Fibroblast of mammary gland (primary cell): Measurements from ENCODE around the gene TMEM183A.

Source experiments
- DNase-seq: peaks from one replicate; pipeline ENCODE4 v3.0.0-alpha.2; 2010; ENCODE audit warnings: low read depth
- H3K4me3 ChIP-seq: 2 replicates; pipeline ENCODE4 v1.5.1; 2011; ENCODE audit warnings: low read depth, mild to moderate bottlenecking, low read length, moderate library complexity; ENCODE audit not compliant: control insufficient read depth
- TF ChIP-seq, protein P1 (sequence below): conservative IDR thresholded peaks from 2 replicates; pipeline ENCODE4 v1.5.1; 2011; ENCODE audit warnings: low read depth, low read length, inconsistent platforms; ENCODE audit not compliant: control insufficient read depth, insufficient read depth

TMEM183A gene

GRCh38 chr1:203046984-203047630 lies 39.9 kb downstream of the TMEM183A start:
- TF ChIP-seq, protein P1, sequence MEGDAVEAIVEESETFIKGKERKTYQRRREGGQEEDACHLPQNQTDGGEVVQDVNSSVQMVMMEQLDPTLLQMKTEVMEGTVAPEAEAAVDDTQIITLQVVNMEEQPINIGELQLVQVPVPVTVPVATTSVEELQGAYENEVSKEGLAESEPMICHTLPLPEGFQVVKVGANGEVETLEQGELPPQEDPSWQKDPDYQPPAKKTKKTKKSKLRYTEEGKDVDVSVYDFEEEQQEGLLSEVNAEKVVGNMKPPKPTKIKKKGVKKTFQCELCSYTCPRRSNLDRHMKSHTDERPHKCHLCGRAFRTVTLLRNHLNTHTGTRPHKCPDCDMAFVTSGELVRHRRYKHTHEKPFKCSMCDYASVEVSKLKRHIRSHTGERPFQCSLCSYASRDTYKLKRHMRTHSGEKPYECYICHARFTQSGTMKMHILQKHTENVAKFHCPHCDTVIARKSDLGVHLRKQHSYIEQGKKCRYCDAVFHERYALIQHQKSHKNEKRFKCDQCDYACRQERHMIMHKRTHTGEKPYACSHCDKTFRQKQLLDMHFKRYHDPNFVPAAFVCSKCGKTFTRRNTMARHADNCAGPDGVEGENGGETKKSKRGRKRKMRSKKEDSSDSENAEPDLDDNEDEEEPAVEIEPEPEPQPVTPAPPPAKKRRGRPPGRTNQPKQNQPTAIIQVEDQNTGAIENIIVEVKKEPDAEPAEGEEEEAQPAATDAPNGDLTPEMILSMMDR: no peak
- peak; percentile 85 for DNase-seq
- H3K4me3 ChIP-seq: no peak overlapping the region

DNA sequence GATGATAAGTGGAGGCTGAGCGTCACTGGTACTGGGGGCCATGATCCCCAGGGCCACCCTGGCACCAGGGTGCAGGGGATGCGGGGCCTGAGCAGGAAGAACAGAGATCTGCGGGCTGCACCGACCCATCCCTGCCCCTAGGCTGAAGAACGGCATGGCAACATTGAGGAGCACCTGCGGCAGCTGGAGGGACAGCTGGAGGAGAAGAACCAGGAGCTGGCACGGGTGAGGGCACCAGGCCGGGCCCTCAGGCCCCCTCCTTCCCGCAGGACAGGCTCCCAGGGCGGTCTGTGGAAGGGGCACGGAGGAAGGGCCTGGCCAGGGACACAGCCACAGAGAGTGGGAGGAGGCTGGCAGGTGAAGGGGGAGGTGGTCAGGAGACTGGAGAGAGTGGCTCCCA lies 40.9 kb downstream of the TMEM183A start:
- DNase-seq: no peak

GRCh38 chr1:203048555-203049051 lies 41.4 kb downstream of the TMEM183A start:
- TF ChIP-seq, protein P1: no peak
- H3K4me3 ChIP-seq: no peak overlapping the region
- DNase-seq: no peak

More for the DNA sequence above, 40.9 kb downstream of the TMEM183A start:
- H3K4me3 ChIP-seq: no peak overlapping the region
- TF ChIP-seq, protein P1: no peak

GRCh38 chr1:203049077-203049476 lies 41.9 kb downstream of the TMEM183A start:
- TF ChIP-seq, protein P1: no peak
- no peak for DNase-seq
- H3K4me3 ChIP-seq: no peak overlapping the region

GRCh38 chr1:203049576-203050180 lies 42.5 kb downstream of the TMEM183A start:
- TF ChIP-seq, protein P1: no peak
- DNase-seq: no peak
- no peak overlapping the region for H3K4me3 ChIP-seq

GRCh38 chr1:203050826-203051225 lies 43.7 kb downstream of the TMEM183A start:
- TF ChIP-seq, protein P1: no peak
- H3K4me3 ChIP-seq: no peak overlapping the region
- DNase-seq: no peak
